Measurements from ENCODE around the gene TEKT3.

TEKT3 gene

GRCh38 chr17:15349119-15349518 lies 7.7 kb upstream of the TEKT3 start:
- DNase-seq (ENCODE audit: low spot score) = no peak

- no peak for DNase-seq (ENCODE audit: low spot score)
These were observed 6.6 kb upstream of the TEKT3 start for GRCh38 chr17:15348021-15348420.

DNA sequence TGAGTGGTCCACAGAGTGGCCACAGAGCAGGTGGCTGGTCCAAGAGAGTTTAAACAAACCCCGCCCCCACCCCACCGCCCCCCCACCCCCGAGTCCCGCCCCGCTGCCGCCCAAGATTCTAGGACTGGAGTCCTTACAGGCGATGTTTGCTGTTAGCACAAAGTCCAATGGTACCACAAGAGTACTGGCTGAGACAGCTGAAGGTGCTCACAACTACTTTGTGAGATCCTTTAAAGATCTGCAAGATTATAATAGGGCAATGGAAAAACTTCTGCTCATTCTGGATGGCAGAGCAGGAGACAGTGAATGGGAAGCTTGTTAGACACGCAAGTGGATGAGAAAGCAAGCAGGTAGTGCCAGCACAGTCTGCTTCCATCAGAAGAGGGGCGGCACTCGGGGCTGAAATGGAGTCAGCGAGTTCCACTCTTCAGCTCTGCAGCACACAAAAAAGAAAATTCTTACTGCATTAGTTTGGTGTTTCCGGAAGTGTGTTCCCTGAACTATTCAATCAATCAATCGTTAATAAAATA lies 4.7 kb upstream of the TEKT3 start:
- no peak for DNase-seq (ENCODE audit: low spot score)

- DNase-seq (ENCODE audit: low spot score) = no peak
These were observed 2.4 kb upstream of the TEKT3 start for GRCh38 chr17:15343749-15344148.

DNA sequence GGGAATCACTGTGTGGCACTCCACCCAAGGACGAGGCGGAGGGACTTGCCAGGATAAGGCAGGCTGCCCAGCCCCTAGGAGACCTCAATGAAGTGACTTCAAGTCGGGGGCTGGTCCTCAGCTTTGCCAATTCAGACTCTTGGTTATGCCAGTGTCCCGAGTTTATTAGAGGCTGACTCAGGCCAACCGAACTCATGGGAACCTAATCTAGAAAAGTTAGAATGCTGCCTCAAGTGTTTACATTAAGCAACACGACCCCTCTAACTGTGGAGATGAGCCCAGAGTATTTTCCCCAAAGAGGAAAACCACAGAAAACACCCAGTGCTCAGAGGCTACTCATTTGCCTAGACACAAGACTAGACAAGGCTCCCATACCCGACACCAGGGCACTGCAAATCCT lies 1.1 kb upstream of the TEKT3 start:
- DNase-seq (ENCODE audit: low spot score) = no peak

DNA sequence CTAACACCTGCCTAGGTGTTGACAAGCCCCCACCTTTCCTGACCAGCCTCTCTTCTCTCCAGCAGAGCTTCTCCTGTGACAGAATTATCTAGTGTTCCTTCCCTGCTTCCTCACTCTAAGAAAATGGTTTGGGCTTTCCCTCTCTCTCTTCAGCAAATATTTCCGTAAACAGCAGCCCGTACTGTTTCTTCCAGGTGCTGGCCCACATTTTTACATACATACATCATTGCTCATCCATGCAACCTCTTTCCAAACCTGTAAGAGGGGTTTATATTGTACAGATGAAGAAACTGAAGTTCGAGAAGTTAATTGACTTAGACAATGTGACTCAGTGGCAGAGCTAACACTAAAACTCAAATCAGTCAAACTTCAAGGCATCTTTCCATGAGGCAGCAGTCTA lies 569 bp upstream of the TEKT3 start:
- no peak for DNase-seq (ENCODE audit: low spot score)

- DNase-seq (ENCODE audit: low spot score) = no peak
These were observed 431 bp downstream of the TEKT3 start for GRCh38 chr17:15340966-15341365.

DNA sequence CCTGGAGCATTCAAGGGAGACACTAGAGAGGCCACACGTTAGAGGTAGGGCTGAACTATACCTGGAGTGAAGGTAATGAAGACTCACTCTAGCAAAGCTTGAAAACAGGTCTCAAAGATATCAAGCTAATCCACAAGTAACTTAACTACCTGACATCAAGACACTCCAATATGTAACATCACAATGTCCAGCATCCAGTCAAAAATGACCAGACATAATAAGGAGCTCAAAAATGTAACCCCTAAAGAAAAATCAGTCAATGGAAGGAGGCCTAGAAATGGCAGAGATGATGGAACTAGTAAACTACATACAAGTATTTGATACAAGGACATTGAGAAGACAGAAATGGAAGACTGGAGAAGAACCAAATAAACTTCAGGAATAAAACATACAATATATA lies 6.0 kb downstream of the TEKT3 start:
- no peak for DNase-seq (ENCODE audit: low spot score)

DNA sequence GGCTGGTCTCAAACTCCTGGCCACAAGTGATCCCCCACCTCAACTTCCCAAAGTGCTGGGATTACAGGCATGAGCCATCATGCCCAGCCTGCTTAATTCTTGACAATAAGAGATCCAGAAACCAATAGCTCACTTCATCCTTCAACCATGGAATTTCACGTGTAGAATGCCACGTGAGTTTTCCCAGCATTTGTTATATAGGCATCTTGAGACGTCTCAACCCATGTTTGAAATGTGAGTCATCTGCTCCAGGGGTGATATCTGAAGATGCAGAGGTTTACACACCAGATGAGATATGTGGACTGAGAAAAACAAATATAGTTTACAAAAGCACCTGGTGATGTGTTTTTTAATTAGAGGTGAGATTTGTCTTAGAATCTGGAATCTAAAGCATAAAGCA lies 7.1 kb downstream of the TEKT3 start:
- no peak for DNase-seq (ENCODE audit: low spot score)

- DNase-seq (ENCODE audit: low spot score) = no peak
These were observed 9.1 kb downstream of the TEKT3 start for GRCh38 chr17:15332338-15332737.

GRCh38 chr17:15323131-15323530 lies 18.3 kb downstream of the TEKT3 start:
- no peak for DNase-seq (ENCODE audit: low spot score)

DNA sequence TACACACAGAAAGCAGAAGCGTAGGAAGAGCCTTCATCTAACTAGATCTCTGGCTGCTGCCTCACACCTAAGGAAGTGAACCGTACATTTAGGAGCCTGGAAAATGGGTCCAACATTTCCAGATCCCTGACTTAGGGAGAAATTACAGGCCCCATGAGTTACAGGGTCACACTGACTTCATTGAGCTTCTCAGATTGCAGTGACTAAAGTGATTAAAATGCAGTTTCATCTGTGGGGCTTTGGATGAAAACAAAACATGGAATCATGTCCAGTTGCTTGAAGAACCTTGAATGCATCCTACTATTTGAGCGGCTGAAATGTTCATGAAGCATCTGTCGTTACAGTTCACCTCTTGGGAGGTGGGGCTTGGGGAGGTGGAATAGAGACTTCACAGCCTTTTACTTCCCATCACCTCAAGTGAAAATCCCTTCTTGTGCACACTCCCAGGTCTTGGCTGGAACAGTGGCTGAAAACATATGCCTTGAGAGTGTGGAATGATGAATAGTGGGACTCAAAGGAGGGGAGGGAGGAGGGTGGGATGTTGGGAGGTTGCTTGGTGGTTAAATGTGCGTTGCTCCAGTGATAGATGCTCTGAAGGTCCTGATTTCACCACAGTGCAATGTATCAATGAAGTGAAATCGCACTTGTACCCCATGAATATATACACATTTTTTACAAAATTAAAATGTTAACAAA lies 19.7 kb downstream of the TEKT3 start:
- no peak for DNase-seq (ENCODE audit: low spot score)

- DNase-seq (ENCODE audit: low spot score) = no peak
These were observed 21.9 kb downstream of the TEKT3 start for GRCh38 chr17:15319452-15320010.

- no peak for DNase-seq (ENCODE audit: low spot score)
These were observed 29.4 kb downstream of the TEKT3 start for GRCh38 chr17:15311996-15312395.

DNA sequence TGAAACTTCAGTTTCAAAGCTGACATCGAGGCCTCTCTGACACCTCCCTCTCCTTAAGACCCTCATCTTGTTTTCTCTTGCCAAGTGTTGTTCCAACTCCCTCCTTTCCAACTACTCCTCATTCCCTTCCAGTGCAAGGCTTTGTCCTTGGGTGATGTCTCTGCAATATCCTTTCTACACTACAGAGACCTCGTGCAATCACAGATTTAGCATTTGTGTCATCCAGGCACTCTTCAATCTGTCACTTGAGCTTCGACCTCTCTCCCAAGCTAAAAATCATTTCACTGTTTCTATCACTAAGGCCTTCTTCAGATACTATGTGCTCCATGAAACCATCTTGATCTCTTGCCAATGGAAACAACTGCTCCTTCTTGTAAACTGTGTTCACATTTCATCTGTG lies 31.6 kb downstream of the TEKT3 start:
- no peak for DNase-seq (ENCODE audit: low spot score)

DNA sequence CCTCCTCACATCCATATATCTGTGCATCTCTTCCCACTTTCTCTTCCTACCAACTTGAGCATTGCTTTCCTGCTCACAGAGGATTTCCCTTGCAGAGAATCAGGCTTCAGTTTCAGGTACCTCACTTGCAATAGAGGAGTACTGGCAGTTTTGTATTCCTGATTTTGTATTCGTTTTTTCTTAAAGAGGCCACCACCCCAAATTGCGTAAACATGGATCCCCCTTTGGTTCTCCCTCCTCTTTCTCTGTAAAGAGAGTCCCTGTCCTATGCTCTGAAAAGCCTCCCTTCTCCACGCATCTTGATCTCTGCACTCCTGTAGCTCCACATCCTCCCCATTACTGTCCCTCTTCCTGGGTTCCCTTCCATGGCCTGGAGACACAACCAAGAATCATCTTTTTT lies 32.2 kb downstream of the TEKT3 start:
- no peak for DNase-seq (ENCODE audit: low spot score)

- DNase-seq (ENCODE audit: low spot score) = no peak
These were observed 32.6 kb downstream of the TEKT3 start for GRCh38 chr17:15308758-15309157.

GRCh38 chr17:15307710-15308111 lies 33.7 kb downstream of the TEKT3 start:
- DNase-seq (ENCODE audit: low spot score) = no peak

- no peak for DNase-seq (ENCODE audit: low spot score)
These were observed 37.5 kb downstream of the TEKT3 start for GRCh38 chr17:15303851-15304250.

DNA sequence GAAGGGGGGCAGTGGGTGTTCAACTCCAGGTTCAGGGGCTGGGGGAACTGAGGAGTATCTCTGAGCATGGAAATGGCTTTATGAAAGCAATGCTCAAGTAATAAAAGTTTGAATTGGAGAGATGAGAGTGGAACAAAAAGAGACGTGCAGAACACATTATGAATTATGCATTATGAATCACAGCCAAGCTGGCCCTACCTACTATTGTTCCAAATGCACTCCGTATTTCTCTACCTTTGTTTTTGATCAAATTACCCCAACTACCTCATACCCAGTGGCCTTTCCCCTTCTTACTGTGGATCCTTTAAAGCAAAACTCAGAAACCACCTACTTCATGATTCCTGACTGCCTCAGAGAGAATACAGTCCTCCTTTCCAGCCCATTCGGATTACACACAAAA lies 38.1 kb downstream of the TEKT3 start:
- no peak for DNase-seq (ENCODE audit: low spot score)

GRCh38 chr17:15301845-15302244 lies 39.6 kb downstream of the TEKT3 start:
- no peak for DNase-seq (ENCODE audit: low spot score)

GRCh38 chr17:15298176-15298575 lies 43.2 kb downstream of the TEKT3 start:
- DNase-seq (ENCODE audit: low spot score) = peak; percentile 67

GRCh38 chr17:15293558-15293957 lies 47.8 kb downstream of the TEKT3 start:
- DNase-seq (ENCODE audit: low spot score) = no peak
